GM19452 (cell line): ENCODE results near the gene GSTM3.
"Not testable (repeated sequence)": the region's sequence is repeated elsewhere in the genome, so short reads cannot be mapped to it uniquely, and the experiment has no call there.

Experiments used
- ATAC-seq: cut with Tn5 transposase; IDR thresholded peaks from one replicate; pipeline ENCODE4 v1.9.1; 2021; ENCODE audit not compliant: unreplicated experiment

Gene GSTM3

DNA sequence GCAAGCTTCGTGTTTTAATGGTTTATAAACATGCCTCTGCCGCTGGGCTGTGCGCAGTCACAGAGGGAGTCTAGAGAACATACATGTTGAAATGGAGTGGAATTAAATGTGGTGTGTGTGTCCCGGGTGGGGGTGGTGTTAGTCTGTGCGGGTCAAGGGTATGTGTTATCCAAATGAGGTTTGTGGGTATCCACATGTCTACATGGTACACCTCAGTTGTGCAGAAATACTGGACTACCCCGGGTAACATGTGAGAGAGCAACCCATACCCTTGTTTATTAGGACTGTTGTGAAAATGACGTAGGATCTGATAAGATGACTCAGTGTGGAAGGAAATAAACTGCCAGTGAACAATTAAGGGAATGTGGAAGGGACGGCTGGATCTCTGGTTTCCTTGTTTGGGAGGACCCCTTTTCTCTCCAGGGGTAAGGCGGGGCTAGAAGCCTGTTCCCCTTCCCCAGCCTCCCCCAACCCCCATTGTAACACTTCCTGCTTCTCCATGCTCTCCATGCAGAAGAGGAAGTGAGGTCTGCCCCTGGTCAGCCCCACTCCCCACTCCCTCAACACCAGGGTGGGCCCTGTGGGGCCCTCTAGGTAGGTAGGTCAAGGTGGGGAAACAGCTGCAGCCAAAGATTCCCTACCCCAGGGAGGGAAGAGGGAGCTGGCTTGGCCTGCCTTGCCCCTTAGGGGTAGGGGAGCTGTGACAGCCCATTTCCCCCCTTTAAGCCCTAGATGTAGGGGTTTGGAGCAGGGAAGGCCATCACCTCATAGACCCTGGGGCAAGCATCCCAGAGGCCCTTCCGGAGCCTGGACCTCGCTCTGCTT is 22.2 kb upstream of the GSTM3 start:
- no peak for ATAC-seq

DNA sequence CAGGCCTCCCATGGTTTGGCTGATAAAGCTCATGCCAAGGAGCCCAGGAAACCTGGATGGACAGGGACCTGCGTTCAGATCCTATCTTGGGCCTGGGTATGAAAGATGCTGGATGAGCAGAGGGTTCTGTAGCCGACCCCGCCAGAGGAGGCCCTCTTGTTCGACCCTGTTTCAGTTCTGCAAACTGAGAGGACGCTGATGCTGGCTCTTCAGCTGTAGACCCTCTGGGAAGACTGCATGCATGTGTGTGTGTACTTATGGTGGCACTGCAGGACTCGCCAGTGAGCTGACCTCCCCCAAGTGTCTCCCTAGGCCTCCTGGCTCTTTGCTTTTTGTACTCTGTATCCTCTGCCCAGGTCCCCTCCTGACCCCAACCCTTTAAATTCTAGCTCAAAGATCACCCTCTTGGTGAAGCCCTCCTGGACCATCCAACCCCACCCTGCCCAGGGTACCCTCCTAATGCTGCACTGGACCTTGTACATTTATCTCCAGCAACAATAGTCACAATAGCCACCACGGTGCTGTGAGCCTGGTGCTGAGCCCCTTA is 21.3 kb upstream of the GSTM3 start:
- no peak for ATAC-seq

- no peak for ATAC-seq
These were observed 20.6 kb upstream of the GSTM3 start for GRCh38 chr1:109761227-109762038.

DNA sequence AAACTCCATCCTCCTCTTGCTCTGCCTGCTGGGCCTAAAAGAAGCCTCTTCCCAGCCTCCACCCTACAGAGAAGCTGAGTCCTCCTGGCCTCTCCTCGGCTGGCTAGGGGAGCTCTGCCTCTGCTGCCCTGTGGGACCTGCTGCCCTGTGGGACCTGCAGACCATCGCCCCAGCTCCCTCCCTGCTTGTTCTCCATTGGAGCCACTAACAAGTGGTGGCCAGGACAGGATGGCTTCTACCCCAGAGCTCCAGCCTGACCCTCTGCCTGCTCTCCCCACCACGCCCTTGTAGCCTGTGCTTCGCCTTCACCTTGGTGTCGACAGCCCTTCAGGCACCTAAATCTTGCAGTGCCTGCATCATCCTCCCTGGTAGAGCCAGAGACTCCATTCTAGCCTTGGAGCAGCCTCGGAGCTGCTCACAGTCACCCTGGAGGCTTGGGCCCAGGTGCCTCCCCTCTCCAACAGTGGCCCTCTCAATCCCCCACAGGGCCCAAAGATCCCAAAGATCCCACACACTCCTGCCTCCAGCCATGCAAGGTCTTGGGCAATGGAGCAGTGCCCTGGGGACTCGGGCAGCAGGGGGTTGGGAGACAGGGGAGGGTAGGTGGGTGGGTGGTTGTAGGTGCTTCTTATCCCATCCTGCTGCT is 19.9 kb upstream of the GSTM3 start:
- ATAC-seq = no peak

DNA sequence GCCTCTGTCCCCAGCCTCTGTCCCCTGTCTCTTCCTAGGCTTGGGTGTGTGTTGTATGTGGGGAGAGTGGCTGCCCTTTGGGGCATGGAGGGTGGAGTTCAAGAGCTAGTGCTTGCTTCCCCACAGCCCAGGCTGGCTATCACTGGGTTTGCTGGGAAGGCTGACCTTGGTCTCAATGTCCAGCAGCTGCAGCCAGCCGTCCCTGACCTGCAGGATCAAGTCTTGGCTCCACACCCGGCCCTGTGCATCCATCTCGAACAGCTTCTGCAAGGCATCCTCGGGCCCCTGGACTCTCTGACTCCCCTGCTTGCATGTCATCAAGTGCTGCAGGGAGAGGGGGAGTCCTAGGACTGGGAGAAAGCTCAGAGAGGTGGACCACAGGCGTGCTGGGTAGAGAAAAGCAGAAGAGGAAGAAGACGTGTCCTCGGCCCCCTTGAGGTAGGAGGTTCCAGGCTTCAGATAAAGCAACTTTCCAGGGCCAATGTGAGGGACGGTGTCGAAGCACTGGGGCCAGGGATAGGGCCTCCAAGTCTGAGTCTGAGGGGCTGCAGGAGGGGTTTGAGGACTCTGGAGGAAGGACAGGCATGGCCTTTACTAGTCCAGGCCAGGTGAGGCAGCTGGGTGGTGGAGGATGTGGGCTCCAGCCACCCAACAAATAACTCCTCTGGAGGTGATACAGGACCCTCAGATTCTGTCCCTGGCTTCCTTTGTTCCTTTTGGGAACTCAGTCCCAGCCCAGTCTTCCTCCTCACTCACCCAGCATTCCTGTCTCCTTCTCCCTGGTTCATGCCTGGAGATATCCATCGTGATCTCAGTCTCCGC is 18.9 kb upstream of the GSTM3 start:
- no peak for ATAC-seq

DNA sequence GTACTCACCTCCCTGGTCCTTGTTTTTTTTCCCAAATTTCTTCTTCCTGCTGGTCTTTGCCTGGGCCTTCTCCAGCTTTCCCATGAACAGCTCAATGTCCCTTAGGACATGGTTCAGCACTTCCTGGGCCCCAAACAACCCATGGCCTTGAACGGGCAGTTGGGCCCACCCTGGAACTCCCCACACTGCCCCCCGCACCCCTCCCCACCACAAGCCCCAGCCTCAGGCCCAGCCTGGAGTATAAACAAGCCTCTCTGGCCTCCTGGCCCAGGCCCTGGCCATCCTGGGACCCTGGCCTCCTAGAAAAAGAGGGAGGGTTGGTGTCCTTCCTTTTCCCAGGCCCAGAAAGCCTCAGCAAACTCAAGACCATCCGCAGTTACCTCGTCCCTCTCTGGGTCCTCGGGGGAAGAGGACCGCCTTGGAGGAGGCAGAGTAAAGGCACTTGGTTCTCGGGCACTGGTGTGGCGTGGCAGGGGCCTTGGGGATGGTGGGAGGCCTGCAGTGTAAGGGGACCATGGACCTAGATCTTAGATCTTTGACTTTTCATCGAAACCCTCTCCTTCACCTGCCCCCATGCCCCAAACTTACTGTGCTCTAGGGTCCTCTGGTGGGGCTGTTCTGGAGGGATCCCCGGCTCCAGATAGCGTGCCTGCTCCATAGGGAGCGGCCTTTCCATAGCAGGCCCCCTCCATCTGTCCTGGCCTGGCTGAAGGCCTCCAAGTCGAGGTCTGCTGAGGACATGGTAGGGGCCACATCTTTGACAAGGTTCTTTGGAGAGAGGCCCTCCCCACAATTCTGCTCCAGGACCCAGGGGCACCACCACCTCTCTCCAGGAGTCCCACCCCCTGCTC is 17.3 kb upstream of the GSTM3 start:
- ATAC-seq = no peak

GRCh38 chr1:109756848-109757521 is 16.1 kb upstream of the GSTM3 start:
- no peak for ATAC-seq

GRCh38 chr1:109756325-109756724 is 15.5 kb upstream of the GSTM3 start:
- ATAC-seq = not testable (repeated sequence)

DNA sequence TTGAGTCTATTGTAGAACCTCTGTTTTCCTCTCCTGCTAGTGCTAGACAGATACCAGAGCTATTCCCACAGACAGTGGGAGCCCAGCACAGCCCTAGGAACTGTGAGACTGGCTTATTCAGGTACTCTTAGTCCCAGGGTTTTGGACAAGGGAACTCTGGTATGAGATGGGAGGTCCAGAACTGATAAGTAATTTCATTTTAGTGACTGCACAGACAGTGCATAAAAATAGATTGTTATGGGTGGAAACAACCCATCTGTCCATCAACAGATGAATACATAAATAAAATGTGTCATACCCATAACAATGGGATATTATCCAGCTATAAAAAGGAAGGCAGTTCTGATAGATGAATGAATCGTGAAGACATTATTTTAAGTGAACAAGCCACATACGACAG is 13.9 kb upstream of the GSTM3 start:
- no peak for ATAC-seq

- ATAC-seq = no peak
These were observed 10.9 kb upstream of the GSTM3 start for GRCh38 chr1:109751531-109752260.

- ATAC-seq = no peak
These were observed 10.1 kb upstream of the GSTM3 start for GRCh38 chr1:109750920-109751319.

DNA sequence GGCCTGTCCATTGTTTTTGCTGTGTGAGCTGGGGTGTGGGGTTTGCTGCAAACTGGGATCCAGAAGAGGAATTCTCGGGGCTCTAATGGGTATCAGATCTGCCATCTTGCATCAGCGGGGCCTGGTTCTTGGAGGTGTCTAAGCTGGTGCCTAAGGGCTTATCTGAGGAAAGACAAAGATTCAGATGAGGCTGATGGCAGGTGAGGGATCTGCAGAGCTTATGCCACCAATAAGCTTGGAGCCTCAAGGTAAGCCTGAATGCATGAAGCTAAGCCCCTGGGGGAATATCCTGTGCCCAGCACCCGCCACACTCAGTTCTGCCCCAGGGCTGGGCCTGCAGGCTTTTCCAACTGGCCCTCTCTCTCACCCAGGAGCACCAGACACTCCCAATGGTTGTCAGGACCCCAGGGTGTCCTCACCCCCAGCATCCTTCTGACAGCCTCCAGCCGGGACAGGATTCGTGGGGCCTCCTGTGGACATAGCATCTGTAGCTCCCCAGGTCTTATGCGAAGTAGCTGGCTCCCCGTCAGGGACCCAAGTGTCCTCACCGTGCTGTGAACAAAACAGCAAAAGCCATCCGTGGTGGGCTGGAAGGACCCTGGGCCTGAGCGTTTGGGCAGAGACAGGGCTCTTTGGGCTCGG is 9.5 kb upstream of the GSTM3 start:
- ATAC-seq = no peak

GRCh38 chr1:109749221-109749620 is 8.4 kb upstream of the GSTM3 start:
- no peak for ATAC-seq

DNA sequence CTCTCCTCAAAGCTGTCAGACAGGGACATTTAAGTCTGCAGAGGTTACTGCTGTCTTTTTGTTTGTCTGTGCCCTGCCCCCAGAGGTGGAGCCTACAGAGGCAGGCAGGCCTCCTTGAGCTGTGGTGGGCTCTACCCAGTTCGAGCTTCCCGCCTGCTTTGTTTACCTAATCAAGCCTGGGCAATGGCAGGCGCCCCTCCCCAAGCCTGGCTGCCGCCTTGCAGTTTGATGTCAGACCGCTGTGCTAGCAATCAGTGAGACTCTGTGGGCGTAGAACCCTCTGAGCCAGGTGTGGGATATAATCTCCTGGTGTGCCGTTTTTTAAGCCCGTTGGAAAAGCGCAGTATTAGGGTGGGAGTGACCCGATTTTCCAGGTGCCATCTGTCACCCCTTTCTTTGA is 7.5 kb upstream of the GSTM3 start:
- ATAC-seq = not testable (repeated sequence)

- ATAC-seq = peak; percentile 86
These were observed 862 bp downstream of the GSTM3 start for GRCh38 chr1:109739738-109740614.

DNA sequence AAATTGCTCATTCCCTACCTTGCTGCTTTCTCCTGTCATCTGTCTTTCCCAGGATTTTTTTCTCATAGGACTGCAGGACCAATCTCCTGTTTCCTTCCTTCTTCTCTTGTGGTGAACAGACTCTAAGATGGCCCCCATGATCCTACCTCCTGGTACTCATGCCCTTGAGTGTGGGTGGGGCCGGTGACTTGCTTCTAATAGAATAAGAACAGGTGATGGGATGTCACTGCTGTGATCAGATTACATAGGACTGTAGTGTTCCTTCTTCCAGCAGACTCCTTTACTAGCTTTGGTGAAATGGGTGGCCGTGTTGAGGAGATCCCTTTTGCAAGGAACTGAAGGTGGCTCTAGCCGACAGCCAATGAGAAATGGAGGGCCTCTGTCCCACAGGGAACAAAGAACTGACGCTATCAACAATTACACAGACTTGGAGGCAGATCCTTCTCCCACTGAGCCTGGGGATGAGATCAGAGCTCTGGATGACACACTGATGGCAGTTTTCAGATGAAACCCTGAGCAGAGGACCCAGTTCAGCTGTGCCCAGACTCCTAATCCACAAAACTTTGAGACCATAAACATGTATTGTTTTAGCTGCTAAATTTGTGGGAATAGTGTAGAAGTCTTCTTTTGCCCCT is 7.5 kb downstream of the GSTM3 start:
- no peak for ATAC-seq
